ENCODE data around the gene SGSM1.
A peak's percentile ranks its signal among the peaks of the same experiment; 100 is the strongest.
"Not testable (repeated sequence)": the region's sequence is repeated elsewhere in the genome, so short reads cannot be mapped to it uniquely, and the experiment has no call there.

SGSM1 gene

DNA sequence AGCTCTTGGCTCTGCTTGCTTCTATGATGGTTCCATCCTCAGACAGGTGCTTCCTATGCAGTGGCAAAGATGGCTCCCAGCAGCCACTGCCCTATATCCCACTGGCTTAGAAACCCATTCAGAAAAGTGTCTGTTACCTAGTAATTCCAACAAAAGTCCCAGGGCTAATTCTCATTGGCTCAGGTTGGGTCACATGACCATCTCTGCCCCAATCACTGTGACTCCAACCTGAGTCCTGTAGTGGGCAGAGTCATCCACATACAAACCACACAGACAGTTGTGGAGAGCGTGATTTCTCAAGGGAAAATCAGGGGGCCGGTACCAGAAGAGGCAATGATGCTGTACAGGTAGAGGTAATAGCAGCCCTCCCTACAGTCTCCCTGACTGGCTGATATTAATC is 73.0 kb downstream of the SGSM1 start:
- Histone ChIP-seq H3K9me3 (ENCODE audit: control insufficient read depth, insufficient read depth, low read length) (no peaks in the 10 kb centered on the region), H3K36me3 (ENCODE audit: insufficient read depth, low read length) (no peaks in the 10 kb centered on the region; the same call in 1 of the 2 replicates), H3K4me1 (ENCODE audit: insufficient read depth, low read length) (no peaks in the 10 kb centered on the region), H3K9ac (ENCODE audit: low read depth, low read length) (no peak overlapping the region)

DNA sequence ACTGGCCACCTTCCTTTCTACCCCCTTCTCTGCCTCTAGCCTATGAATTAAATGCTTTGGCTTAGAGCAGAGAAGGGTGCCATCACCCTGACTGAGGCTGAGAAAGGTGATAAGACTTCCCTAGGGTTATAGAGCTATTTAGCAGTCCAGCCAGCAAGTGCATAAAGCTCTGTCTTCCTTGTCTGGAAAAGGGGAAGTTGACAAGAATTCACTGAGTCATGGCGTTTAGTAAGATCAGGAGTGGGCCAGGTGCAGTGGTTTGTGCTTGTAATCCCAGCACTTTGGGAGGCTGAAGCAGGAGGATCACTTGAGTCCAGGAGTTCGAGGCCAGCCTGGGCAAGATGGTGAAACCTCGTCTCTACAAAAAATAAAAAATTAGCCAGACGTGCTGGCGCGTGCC is 77.4 kb downstream of the SGSM1 start:
- Histone ChIP-seq H3K4me1 (ENCODE audit: insufficient read depth, low read length) (no peaks in the 10 kb centered on the region), H3K9ac (ENCODE audit: low read depth, low read length) (no peak overlapping the region), H3K36me3 (ENCODE audit: insufficient read depth, low read length) (no peaks in the 10 kb centered on the region; the same call in 1 of the 2 replicates), H3K9me3 (ENCODE audit: control insufficient read depth, insufficient read depth, low read length) (no peaks in the 10 kb centered on the region)

DNA sequence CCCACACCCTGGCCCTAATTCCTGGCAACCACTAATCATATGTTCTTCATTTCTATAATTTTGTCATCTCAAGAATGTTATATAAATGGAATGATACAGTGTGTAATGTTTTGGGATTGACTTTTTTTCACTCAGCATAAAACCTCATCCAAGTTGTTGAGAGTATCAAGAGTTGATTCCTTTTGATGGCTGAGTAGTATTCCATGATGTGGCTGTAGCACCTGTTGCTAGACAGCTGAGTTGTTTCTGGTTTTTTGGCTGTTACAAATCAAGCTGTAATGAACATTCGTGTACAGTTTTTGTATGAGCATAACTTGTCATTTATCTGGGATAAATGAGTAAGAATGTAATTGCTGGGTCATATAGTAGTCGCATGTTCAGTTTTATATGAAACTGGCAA is 81.2 kb downstream of the SGSM1 start:
- H3K4me1 ChIP-seq (ENCODE audit: insufficient read depth, low read length) = no peaks in the 10 kb centered on the region
- no peaks in the 10 kb centered on the region for H3K9me3 ChIP-seq (ENCODE audit: control insufficient read depth, insufficient read depth, low read length)
- no peak overlapping the region for H3K9ac ChIP-seq (ENCODE audit: low read depth, low read length)
- H3K36me3 ChIP-seq (ENCODE audit: insufficient read depth, low read length) = no peaks in the 10 kb centered on the region

DNA sequence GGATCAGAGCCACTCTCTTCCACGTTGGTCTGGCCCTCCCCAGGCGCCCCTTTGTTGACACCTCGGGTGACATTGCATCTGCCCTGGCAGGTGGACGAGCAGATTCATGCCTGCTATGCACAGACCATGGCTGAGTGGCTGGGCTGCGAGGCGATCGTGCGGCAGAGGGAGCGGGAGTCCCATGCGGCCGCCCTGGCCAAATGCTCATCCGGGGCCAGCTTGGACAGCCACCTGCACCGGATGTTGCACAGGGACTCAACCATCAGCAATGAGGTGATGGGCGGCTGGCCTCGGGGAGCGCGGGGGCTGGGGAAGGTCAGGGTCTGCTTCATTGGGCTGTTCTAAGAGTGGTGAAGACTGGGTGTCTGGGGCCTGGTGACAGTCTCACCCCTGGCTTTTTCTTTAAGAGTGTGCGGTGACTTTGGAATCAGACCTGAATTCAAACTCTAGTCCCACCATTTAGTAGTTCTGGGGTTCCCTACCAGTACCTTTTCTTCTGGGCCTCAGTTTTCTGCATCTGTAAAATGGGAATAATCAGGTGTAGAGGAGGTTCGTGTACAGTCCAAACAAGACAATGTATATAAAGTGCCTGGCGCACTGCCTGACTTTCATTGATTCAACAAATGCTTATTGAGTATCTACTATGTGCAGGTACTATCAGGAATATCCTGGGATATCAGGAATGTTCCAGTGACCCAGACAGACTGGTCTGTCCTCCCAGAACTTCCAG is 87.5 kb downstream of the SGSM1 start:
- no peak overlapping the region for H3K9ac ChIP-seq (ENCODE audit: low read depth, low read length)
- H3K4me1 ChIP-seq (ENCODE audit: insufficient read depth, low read length) = peaks cover 13% of the 10 kb centered on the region; the same call in 1 of the 2 replicates
- H3K36me3 ChIP-seq (ENCODE audit: insufficient read depth, low read length) = no peaks in the 10 kb centered on the region
- H3K9me3 ChIP-seq (ENCODE audit: control insufficient read depth, insufficient read depth, low read length) = no peaks in the 10 kb centered on the region

DNA sequence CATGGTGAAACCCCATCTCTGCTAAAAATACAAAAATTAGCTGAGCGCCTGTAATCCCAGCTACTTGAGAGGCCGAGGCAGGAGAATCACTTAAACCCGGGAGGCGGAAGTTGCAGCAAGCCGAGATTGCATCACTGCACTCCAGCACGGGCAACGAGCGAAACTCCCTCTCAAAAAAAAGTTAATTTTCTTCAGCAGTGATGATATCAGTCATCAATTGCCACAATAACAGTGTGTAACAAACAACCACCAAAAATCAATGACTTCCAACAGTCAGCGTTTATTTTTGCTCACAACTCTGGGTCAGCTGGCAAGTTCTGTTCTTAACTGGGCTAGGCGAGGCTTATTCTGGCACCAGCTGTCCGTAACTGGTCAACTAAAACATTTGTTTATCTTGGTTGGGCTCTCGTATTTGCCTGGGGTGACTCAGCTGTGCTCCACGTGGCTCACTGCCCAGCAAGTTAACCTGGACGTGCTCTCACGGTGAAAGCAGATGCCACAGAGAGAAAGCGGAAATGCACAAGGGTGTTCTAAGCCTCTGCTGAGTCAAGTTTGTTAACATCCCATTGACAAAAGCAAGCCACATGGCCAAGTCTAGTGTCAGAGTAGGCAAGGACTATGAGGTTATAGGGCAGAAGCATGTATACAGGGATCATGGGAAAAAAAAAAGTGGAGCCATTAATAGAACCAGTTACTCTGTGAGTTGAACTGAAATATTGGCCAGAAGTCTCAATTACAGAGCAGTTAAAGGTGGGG is 88.4 kb downstream of the SGSM1 start:
- no peak overlapping the region for H3K9ac ChIP-seq (ENCODE audit: low read depth, low read length)
- no peaks in the 10 kb centered on the region for H3K9me3 ChIP-seq (ENCODE audit: control insufficient read depth, insufficient read depth, low read length)
- peaks cover 13% of the 10 kb centered on the region; the same call in 1 of the 2 replicates for H3K4me1 ChIP-seq (ENCODE audit: insufficient read depth, low read length)
- no peaks in the 10 kb centered on the region for H3K36me3 ChIP-seq (ENCODE audit: insufficient read depth, low read length)

DNA sequence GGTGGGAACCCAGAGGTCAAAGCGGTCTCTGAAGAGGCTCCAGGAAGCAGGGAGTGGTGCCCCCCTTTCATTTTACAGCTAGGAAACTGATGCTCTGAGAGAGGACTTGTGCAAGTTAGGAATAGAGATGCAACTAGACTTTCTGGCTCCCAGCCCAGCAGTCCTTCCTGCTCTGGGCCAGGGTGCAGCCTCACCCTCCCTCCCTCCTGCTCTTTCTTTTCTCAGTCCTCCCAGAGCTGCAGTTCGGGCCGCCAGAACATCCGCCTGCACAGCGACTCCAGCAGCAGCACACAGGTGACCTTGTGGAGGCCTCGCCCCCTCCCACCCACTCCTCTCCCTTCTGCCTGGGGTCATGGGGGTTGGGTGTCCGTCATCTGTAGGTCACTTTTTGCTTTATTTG is 89.0 kb downstream of the SGSM1 start:
- peaks cover 13% of the 10 kb centered on the region; the same call in 1 of the 2 replicates for H3K4me1 ChIP-seq (ENCODE audit: insufficient read depth, low read length)
- H3K36me3 ChIP-seq (ENCODE audit: insufficient read depth, low read length) = no peaks in the 10 kb centered on the region
- H3K9ac ChIP-seq (ENCODE audit: low read depth, low read length) = no peak overlapping the region
- no peaks in the 10 kb centered on the region for H3K9me3 ChIP-seq (ENCODE audit: control insufficient read depth, insufficient read depth, low read length)

DNA sequence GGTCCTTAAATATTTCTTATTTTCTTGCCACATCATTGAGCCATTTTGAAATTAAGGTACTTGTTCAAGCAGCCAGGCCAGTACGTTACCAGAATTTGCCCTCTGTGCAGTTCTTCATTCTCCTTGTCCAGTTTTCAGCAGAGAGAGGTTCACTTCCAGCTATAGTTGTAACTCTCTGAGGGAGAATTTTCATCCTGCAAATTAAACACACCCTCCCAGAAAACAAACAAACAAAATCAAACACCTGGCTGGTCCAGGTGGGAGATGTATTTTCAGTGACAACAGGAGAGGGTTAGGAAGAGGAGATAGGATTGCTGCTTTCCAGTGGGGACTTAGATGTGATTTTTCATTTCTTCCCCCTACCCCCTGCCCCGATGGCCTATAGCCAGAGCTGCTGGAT is 95.4 kb downstream of the SGSM1 start:
- H3K36me3 ChIP-seq (ENCODE audit: insufficient read depth, low read length) = no peaks in the 10 kb centered on the region
- no peak overlapping the region for H3K9ac ChIP-seq (ENCODE audit: low read depth, low read length)
- no peaks in the 10 kb centered on the region; the same call in 1 of the 2 replicates for H3K9me3 ChIP-seq (ENCODE audit: control insufficient read depth, insufficient read depth, low read length)
- H3K4me1 ChIP-seq (ENCODE audit: insufficient read depth, low read length) = no peaks in the 10 kb centered on the region

DNA sequence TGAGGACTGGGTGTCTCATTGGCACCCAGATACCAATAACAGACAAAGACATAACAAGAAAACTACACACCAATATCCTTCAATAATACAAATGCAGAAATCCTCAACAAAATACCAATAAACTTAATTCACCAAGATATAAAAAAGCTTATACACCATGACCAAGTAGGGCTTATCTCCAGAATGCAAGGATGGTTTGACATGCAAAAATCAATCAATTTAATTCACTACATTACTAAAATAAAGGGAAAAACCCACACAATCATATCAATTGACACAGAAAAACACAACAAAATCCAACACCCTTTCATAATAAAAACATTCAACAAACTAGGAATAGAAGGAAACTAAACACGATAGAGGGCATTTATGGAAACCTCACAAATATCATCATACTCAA is 99.9 kb downstream of the SGSM1 start:
- no peaks in the 10 kb centered on the region for H3K36me3 ChIP-seq (ENCODE audit: insufficient read depth, low read length)
- no peaks in the 10 kb centered on the region for H3K4me1 ChIP-seq (ENCODE audit: insufficient read depth, low read length)
- no peak overlapping the region for H3K9ac ChIP-seq (ENCODE audit: low read depth, low read length)
- no peaks in the 10 kb centered on the region; the same call in none of the 2 replicates for H3K9me3 ChIP-seq (ENCODE audit: control insufficient read depth, insufficient read depth, low read length)

DNA sequence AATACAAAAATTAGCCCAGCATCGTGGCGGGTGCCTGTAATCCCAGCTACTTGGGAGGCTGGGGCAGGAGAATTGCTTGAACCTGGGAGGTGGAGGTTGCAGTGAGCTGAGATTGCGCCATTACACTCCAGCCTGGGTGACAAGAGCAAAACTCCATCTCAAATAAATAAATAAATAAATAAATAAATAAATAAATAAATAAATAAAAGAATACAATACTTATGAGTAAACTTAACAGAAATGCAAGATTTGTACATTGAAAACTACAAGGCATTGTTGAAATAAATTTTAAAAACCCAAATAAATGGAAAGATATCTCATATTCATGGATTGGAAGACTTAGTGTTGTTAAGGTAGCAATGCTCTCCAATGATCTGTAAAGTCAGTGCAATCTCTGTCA is 101.1 kb downstream of the SGSM1 start:
- H3K4me1 ChIP-seq (ENCODE audit: insufficient read depth, low read length); H3K36me3 ChIP-seq (ENCODE audit: insufficient read depth, low read length); H3K9ac ChIP-seq (ENCODE audit: low read depth, low read length); H3K9me3 ChIP-seq (ENCODE audit: control insufficient read depth, insufficient read depth, low read length): not testable (repeated sequence)

DNA sequence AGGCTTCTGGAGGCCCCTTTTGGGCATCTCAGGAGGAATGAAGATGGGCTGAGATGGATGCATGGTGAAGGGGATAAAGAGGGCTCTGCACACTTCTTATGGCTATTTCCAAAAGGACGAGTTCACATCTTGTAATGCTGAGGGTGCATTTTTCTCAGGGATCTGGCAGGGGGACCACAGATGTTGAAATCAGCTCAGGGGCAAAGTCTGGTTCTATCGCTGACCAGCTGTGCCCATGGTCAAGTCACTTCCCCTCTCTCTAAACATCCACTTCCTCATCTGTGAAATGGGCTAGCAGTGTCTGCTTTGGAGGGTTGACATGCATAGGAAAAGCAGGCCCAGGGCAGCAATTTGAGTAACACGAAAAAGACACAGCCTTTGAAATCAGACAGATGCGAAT is 114.0 kb downstream of the SGSM1 start:
- no peaks in the 10 kb centered on the region for H3K4me1 ChIP-seq (ENCODE audit: insufficient read depth, low read length)
- H3K9ac ChIP-seq (ENCODE audit: low read depth, low read length) = no peak overlapping the region
- no peaks in the 10 kb centered on the region for H3K36me3 ChIP-seq (ENCODE audit: insufficient read depth, low read length)
- H3K9me3 ChIP-seq (ENCODE audit: control insufficient read depth, insufficient read depth, low read length) = no peaks in the 10 kb centered on the region

DNA sequence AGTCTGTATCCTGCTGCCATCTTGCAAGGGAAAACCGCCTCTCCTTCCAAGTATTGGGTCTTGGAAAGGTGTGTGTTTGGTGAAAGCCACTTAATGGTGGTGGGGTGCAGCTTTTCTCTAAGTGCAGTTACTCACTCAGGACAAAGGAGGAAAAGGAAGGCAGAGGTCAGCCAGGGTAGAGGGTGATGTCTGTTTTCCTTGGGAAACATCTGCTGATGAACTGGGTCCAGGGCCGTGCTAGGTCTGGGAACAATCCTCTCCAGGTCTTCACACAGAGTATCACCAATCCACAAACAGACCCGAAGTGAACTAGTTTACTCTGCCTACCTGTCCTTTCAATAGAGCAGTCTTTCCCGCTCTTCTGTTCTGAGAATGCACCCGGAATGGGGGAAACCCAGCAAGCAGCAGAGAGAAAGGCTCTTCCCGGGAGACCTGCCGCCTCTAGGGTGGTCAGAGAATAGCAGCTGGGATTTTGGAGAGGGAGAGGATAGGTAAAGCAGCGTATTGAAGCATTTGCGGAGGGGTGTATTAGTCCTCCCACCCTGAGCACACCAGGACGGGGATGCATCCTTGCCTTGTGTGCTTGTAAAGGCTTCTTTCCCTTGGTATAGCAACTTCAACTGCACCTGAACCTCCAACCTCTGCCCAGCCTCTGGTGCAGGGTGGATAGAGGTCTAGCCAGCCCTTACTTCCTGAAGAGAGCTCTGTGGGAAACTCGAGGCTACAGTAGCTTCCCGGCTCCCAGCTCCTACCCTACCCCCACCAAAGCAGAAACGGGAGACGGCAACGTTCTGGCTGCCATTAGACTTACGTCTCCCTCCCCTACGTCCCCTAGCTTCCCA is 119.8 kb downstream of the SGSM1 start:
- H3K36me3 ChIP-seq (ENCODE audit: insufficient read depth, low read length) = no peaks in the 10 kb centered on the region
- peak overlapping the region; percentile 8; the same call in 1 of the 2 replicates for H3K9ac ChIP-seq (ENCODE audit: low read depth, low read length)
- 0 out of 2 replicates have a peak, but pooled peaks cover 6% of the 10 kb centered on the region for H3K9me3 ChIP-seq (ENCODE audit: control insufficient read depth, insufficient read depth, low read length)
- 0 out of 2 replicates have a peak, but pooled peaks cover 4% of the 10 kb centered on the region for H3K4me1 ChIP-seq (ENCODE audit: insufficient read depth, low read length)

DNA sequence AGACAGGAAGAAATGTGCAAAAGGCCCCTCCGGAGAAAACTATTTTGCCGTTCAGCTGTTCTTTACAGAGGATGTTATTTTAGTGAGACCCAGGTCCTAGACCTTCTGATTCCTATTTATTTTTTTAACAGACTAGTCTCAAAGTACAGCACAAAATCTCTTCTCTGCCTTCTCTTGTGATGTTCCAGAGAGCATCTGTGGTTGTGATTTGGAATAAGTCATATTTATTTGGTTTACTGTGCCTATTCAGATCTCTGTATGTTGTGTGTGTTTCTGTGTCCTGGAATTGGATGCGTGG is 120.4 kb downstream of the SGSM1 start:
- Histone ChIP-seq H3K4me1 (ENCODE audit: insufficient read depth, low read length) (0 out of 2 replicates have a peak, but pooled peaks cover 4% of the 10 kb centered on the region), H3K9me3 (ENCODE audit: control insufficient read depth, insufficient read depth, low read length) (0 out of 2 replicates have a peak, but pooled peaks cover 6% of the 10 kb centered on the region), H3K36me3 (ENCODE audit: insufficient read depth, low read length) (no peaks in the 10 kb centered on the region), H3K9ac (ENCODE audit: low read depth, low read length) (no peak overlapping the region)

DNA sequence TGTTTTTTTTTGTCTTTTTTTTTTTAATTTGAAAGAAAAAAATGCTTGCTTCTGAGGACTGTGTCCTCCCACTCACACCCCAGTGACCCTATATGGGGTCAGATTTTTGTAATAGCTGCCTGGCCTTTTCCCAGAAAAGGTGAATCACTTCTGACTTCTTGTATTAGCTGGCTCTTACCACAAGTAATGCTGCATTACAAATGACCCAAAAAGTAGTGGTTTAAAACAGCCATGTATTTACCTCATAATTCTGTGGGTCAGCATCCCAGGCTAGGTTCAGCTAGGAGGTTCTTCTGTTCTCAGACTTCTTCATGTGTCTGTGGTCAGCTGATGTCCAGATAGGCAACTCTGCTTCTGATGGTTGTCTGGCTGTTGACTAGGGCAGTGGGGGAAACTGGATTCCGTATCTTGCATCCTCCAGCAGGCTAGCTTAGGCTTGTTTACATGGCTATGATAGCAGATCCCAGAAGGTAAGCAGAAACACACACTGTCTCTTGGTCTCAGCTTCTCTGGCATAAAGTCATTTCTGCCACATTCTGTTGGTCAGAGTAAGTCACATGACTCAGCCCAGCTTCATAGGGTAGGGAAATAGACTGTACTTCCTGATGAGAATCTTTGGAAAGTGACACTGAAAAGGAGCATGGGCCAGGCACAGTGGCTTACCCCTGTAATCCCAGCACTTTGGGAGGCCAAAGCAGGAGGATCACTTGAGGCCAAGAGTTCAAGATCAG is 121.0 kb downstream of the SGSM1 start:
- H3K36me3 ChIP-seq (ENCODE audit: insufficient read depth, low read length) = no peaks in the 10 kb centered on the region
- no peak overlapping the region for H3K9ac ChIP-seq (ENCODE audit: low read depth, low read length)
- H3K4me1 ChIP-seq (ENCODE audit: insufficient read depth, low read length) = 0 out of 2 replicates have a peak, but pooled peaks cover 4% of the 10 kb centered on the region
- H3K9me3 ChIP-seq (ENCODE audit: control insufficient read depth, insufficient read depth, low read length) = 0 out of 2 replicates have a peak, but pooled peaks cover 6% of the 10 kb centered on the region

DNA sequence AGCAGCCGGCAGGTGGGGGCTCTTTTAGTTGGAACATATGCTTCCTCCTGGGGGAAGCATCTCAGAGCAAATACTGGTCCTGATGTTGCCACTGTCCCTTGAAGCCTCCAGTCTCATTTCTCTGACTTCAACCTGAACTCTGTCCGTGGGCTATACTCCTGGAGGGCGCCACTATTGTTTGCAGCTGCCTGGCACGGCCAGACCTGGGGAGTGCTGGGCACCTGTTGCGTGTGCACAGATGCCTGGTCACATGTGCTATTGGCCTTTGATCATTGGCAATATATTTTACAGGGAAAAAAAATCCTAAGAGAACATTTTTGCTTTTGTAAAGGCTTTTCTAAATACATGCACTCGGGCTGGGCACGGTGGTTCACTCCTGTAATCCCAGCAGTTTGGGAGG is 122.3 kb downstream of the SGSM1 start:
- Histone ChIP-seq H3K9ac (ENCODE audit: low read depth, low read length) (no peak overlapping the region), H3K4me1 (ENCODE audit: insufficient read depth, low read length) (0 out of 2 replicates have a peak, but pooled peaks cover 4% of the 10 kb centered on the region), H3K9me3 (ENCODE audit: control insufficient read depth, insufficient read depth, low read length) (0 out of 2 replicates have a peak, but pooled peaks cover 6% of the 10 kb centered on the region), H3K36me3 (ENCODE audit: insufficient read depth, low read length) (no peaks in the 10 kb centered on the region)
